ENCODE data around the gene HOXA10.

The HOXA10 gene

GRCh38 chr7:27145165-27145913 is 28.8 kb downstream of the HOXA10 start:
- DNase-seq (ENCODE audit: low read depth): no peak
- no peak overlapping the region for H3K4me3 ChIP-seq (ENCODE audit: low read length)
- TF ChIP-seq CTCF (conservative IDR thresholded peaks at IDR 0.05; ENCODE audit: low read length): no peak

GRCh38 chr7:27144781-27145164 is 29.3 kb downstream of the HOXA10 start:
- TF ChIP-seq CTCF (conservative IDR thresholded peaks at IDR 0.05; ENCODE audit: low read length): no peak
- no peak overlapping the region for H3K4me3 ChIP-seq (ENCODE audit: low read length)
- no peak for DNase-seq (ENCODE audit: low read depth)

- no peak for DNase-seq (ENCODE audit: low read depth)
- H3K4me3 ChIP-seq (ENCODE audit: low read length): no peak overlapping the region
- no peak for TF ChIP-seq CTCF (conservative IDR thresholded peaks at IDR 0.05; ENCODE audit: low read length)
These were observed 30.0 kb downstream of the HOXA10 start for GRCh38 chr7:27143950-27144780.

GRCh38 chr7:27143023-27143949 is 30.8 kb downstream of the HOXA10 start, which contains the start of gene HOXA5:
HOXA5 (minus strand) TSS chr7:27143681; CDS start chr7:27143607, 74 bp downstream.
- peak within 1 kb of the TSS; percentile 56 for H3K4me3 ChIP-seq (ENCODE audit: low read length)
- peak; percentile 45 for TF ChIP-seq CTCF (conservative IDR thresholded peaks at IDR 0.05; ENCODE audit: low read length)
- peak; percentile 85 for DNase-seq (ENCODE audit: low read depth)

GRCh38 chr7:27142580-27143022 is 31.5 kb downstream of the HOXA10 start:
- no peak for DNase-seq (ENCODE audit: low read depth)
- peak overlapping the region; percentile 56 for H3K4me3 ChIP-seq (ENCODE audit: low read length)
- no peak for TF ChIP-seq CTCF (conservative IDR thresholded peaks at IDR 0.05; ENCODE audit: low read length)

GRCh38 chr7:27141923-27142579 is 32.1 kb downstream of the HOXA10 start:
- TF ChIP-seq CTCF (conservative IDR thresholded peaks at IDR 0.05; ENCODE audit: low read length): no peak
- H3K4me3 ChIP-seq (ENCODE audit: low read length): peak overlapping the region; percentile 56
- no peak for DNase-seq (ENCODE audit: low read depth)
